CD4-positive, alpha-beta T cell (primary cell): ENCODE data around the gene CD47. TPM values are rescaled to one million over a fixed set of nuclear protein-coding genes. Genes with fewer than 3 reads are reported as not detected.

ENCODE experiments used
- ATAC-seq: fragments of 200-7000 bp; cut with Tn5 transposase; one replicate; pipeline ENCODE4 v1.10.0; 2022; ENCODE audit warnings: mild to moderate bottlenecking; ENCODE audit not compliant: poor library complexity
- CTCF ChIA-PET: fragments of 350-600 bp; sonication (Branson Sonifier 250); formaldehyde crosslinking; loops from one replicate; lab custom pipeline; 2021; ENCODE audit warnings: antibody characterized with exemption, inconsistent platforms; lab: Charles Lee
- POLR2A ChIA-PET: fragments of 350-600 bp; sonication (Branson Sonifier 250); formaldehyde crosslinking; loops from one replicate; lab custom pipeline; 2021; ENCODE audit warnings: antibody characterized with exemption, inconsistent platforms; lab: Charles Lee
- DNase-seq, 14 experiments: peaks; one replicate each; pipeline ENCODE4 v3.0.0-alpha.2; 2013 to 2020; ENCODE audit warnings: mixed read lengths in 2 of 14
- H3K27ac ChIP-seq, 2 donors: one replicate each; pipeline versions ENCODE4 v1.5.1 to v1.7.0; 2013; ENCODE audit warnings: low read length in 2 of 2, low read depth in 1 of 2, mild to moderate bottlenecking in 1 of 2
- H3K27me3 ChIP-seq, 2 experiments: 1 replicate in 1 of 2; 2 replicates in 1 of 2; pipeline versions ENCODE4 v1.6.1 to v1.7.0; 2013; ENCODE audit warnings: low read length in 2 of 2, control low read depth in 1 of 2, mild to moderate bottlenecking in 1 of 2, moderate library complexity in 1 of 2; ENCODE audit not compliant: insufficient read depth in 2 of 2, control insufficient read depth in 1 of 2
- H3K36me3 ChIP-seq: one replicate; pipeline ENCODE4 v1.6.1; 2013; ENCODE audit warnings: low read length, control low read depth; ENCODE audit not compliant: insufficient read depth
- H3K4me1 ChIP-seq: one replicate; pipeline ENCODE4 v1.6.1; 2013; ENCODE audit warnings: low read length, control low read depth; ENCODE audit not compliant: insufficient read depth
- H3K4me3 ChIP-seq: one replicate; pipeline ENCODE4 v1.5.1; 2013; ENCODE audit warnings: mild to moderate bottlenecking, low read length, moderate library complexity
- H3K9me3 ChIP-seq, 2 experiments: 1 replicate in 1 of 2; 2 replicates in 1 of 2; pipeline versions ENCODE4 v1.6.1 to v1.7.0; 2013; ENCODE audit warnings: low read length in 2 of 2, mild to moderate bottlenecking in 2 of 2, control low read depth in 1 of 2, moderate library complexity in 1 of 2; ENCODE audit not compliant: control insufficient read depth in 1 of 2, insufficient read depth in 1 of 2
- H3K27ac Mint-ChIP-seq: one replicate; pipeline ENCODE4 v1.8.0; 2020; ENCODE audit warnings: mixed read lengths
- H3K27me3 Mint-ChIP-seq: one replicate; pipeline ENCODE4 v1.8.0; 2021; ENCODE audit warnings: mixed read lengths
- H3K36me3 Mint-ChIP-seq: one replicate; pipeline ENCODE4 v1.8.0; 2021; ENCODE audit warnings: low read depth, mixed read lengths
- H3K4me1 Mint-ChIP-seq: one replicate; pipeline ENCODE4 v1.8.0; 2021; ENCODE audit warnings: low read depth, mixed read lengths
- H3K4me3 Mint-ChIP-seq: one replicate; pipeline ENCODE4 v1.8.0; 2020; ENCODE audit warnings: mild to moderate bottlenecking, mixed read lengths
- H3K9me3 Mint-ChIP-seq: one replicate; pipeline ENCODE4 v1.8.0; 2020; ENCODE audit warnings: mixed read lengths
- intact Hi-C, 2 experiments: fragments of 100-400 bp; cut with DNase I in 1 of 2; cut with micrococcal nuclease in 1 of 2; formaldehyde crosslinking; loops; one replicate each; pipeline versions ENCODE4 v1.15.1 to v1.9.0; 2023 to 2025; cut with DNase I, micrococcal nuclease
- total RNA-seq, 174 experiments: library from RNA in 2 of 174; stranded (reverse) in 2 of 174; gene quantifications; one replicate each; pipeline ENCODE4 v1.2.3 and lab custom pipeline; 2021 to 2026
- TF ChIP-seq, protein P1 (sequence below): fragments of 200-600 bp; IDR thresholded peaks from one replicate; pipeline ENCODE4 v1.8.0; 2022; ENCODE audit warnings: antibody characterized with exemption, mild to moderate bottlenecking

CD47 gene
- total RNA-seq, 2 experiments from 2014 or later = 166 to 170 TPM

DNA sequence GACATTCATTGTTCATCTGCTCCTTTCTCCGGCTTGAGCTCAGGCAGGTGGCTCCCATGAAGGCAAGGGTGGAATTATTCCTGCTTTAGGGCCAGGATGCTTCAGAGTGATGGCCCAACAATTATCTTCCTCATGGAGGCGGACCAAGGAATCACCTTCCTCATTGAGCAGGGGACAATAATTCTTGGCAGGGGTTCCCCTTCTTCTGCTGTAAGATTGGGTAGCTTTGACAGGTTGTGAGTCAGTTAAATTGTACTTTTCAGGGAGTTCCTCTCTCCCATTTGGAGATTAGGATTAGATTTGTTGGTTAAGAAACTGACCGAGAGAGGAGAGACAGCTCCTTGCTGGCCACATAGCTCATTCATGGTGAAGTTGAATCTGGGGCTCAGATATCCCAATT lies 31.4 kb upstream of the CD47 start:
- ChIA-PET POLR2A (interaction anchor here (2.4 to 11.8 kb wide), 3 partner anchors 22 to 100 kb away, joined by 11 to 323 read pairs (median 137); partner anchors contain the start of genes CD47 and IFT57), CTCF (no interaction called here)
- Histone ChIP-seq H3K4me1 (peaks cover 46% of the 10 kb centered on the region), H3K4me3 (no peak overlapping the region), H3K9me3 (no peaks in the 10 kb centered on the region), H3K27ac (no peak overlapping the region), H3K27me3 (no peaks in the 10 kb centered on the region), H3K36me3 (no peaks in the 10 kb centered on the region)
- TF ChIP-seq, protein P1, sequence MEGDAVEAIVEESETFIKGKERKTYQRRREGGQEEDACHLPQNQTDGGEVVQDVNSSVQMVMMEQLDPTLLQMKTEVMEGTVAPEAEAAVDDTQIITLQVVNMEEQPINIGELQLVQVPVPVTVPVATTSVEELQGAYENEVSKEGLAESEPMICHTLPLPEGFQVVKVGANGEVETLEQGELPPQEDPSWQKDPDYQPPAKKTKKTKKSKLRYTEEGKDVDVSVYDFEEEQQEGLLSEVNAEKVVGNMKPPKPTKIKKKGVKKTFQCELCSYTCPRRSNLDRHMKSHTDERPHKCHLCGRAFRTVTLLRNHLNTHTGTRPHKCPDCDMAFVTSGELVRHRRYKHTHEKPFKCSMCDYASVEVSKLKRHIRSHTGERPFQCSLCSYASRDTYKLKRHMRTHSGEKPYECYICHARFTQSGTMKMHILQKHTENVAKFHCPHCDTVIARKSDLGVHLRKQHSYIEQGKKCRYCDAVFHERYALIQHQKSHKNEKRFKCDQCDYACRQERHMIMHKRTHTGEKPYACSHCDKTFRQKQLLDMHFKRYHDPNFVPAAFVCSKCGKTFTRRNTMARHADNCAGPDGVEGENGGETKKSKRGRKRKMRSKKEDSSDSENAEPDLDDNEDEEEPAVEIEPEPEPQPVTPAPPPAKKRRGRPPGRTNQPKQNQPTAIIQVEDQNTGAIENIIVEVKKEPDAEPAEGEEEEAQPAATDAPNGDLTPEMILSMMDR = no peak
- Mint-ChIP-seq H3K36me3 (peaks cover 1% of the 10 kb centered on the region), H3K27me3 (no peaks in the 10 kb centered on the region), H3K4me1 (peaks cover 69% of the 10 kb centered on the region), H3K4me3 (no peak overlapping the region), H3K27ac (peak overlapping the region; percentile 41), H3K9me3 (peaks cover under 1% of the 10 kb centered on the region)
- ATAC-seq (no peak), DNase-seq (no peak)
- intact Hi-C loops = loop anchor here (2.0 to 10.0 kb wide), 4 partner anchors 25 to 463 kb away; partner anchors contain the start of genes CIP2A (in 2 of the 2) and DZIP3 (in 2 of the 2)

DNA sequence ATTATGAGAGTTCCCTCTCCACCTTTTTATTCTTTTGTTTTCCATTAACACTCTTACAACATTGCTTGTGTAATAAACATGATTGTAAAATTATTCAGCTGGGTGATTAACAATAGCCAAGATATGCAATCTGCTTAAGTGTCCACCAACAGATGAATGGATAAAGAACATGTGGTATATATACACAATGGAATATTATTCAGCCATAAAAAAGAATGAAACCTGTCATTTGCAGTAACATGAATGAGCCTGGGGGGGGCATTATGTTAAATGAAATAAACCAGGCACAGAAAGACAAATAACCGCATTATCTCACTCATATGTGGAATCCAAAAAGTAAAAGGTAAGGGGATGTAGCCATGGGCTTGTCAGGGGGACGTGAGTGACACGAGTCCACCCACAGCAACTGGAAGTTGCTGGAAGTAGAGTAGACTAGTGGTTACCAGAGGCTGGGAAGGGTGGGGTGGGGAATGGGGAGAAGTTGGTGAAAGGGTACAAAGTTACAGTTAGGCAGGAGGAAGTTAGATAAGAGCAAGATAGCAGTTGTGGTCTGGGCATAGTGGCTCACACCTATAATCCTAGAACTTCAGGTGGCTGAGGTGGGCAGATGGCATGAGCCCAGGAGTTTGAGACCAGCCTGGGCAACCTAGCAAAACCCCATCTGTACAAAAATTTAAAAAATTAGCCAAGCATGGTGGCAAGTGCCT lies 28.7 kb upstream of the CD47 start:
- Mint-ChIP-seq H3K9me3 (no peaks in the 10 kb centered on the region), H3K36me3 (no peaks in the 10 kb centered on the region), H3K27ac (peak overlapping the region; percentile 8), H3K4me3 (no peak overlapping the region), H3K4me1 (peaks cover 46% of the 10 kb centered on the region), H3K27me3 (no peaks in the 10 kb centered on the region)
- POLR2A ChIA-PET = interaction anchor here (11.8 kb wide), 1 partner anchor 29 kb away, joined by 323 read pairs; the partner anchor contains the start of gene CD47
- intact Hi-C loops = loop anchor here (10.0 kb wide), 2 partner anchors 45 to 465 kb away; partner anchors contain the start of genes CIP2A (in 2 of the 2) and DZIP3 (in 2 of the 2)
- DNase-seq (no peak), ATAC-seq (no peak)
- H3K27me3 ChIP-seq = no peaks in the 10 kb centered on the region
- CTCF ChIA-PET = no interaction called here
- peaks cover 22% of the 10 kb centered on the region for H3K4me1 ChIP-seq
- H3K27ac ChIP-seq = no peak overlapping the region
- H3K36me3 ChIP-seq = no peaks in the 10 kb centered on the region
- no peak overlapping the region for H3K4me3 ChIP-seq
- H3K9me3 ChIP-seq = no peaks in the 10 kb centered on the region
- TF ChIP-seq, protein P1 = no peak

DNA sequence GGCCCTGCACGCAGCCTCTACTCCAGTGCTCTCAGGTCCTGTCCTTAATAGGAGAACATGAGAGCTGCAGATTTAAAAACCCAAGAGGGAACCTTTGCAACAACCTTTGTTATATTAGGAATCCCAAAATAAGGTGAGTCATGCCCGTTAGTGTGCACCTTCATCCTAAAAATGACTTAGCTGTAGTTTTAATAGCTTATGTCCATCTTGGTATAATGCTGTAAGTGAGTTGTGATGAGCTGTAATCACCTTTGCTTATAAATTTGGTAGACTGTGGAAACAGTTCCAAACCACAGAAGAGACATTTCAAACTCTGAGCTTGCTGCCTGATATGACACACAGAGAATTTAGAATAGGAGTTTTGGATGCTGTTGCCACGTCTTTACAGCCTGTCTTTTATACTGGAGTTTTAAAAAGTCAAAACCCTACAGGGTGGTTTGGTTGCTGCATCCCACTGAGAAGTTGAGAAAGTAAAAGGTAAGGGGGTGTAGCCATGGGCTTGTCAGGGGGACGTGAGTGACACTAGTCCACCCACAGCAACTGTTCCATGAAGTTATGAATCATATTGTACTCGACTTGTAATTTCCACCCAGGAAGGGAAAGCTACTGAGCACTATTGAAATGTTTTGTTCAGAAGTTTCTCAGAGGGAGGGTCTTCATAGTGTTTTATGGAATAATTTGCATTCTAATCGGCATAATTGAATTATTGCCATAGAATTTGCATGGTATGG lies 27.4 kb upstream of the CD47 start:
- Histone ChIP-seq H3K4me1 (peaks cover 12% of the 10 kb centered on the region), H3K36me3 (no peaks in the 10 kb centered on the region), H3K27me3 (no peaks in the 10 kb centered on the region), H3K4me3 (no peak overlapping the region), H3K27ac (no peak overlapping the region), H3K9me3 (no peaks in the 10 kb centered on the region)
- no peak overlapping the region for H3K27ac Mint-ChIP-seq
- H3K9me3 Mint-ChIP-seq = no peaks in the 10 kb centered on the region
- ChIA-PET POLR2A (interaction anchor here (0.9 to 2.0 kb wide), 2 partner anchors 8 to 26 kb away, joined by 3 to 7 read pairs; no protein-coding TSS in a partner anchor), CTCF (no interaction called here)
- H3K4me3 Mint-ChIP-seq = no peak overlapping the region
- TF ChIP-seq, protein P1 = no peak
- no peaks in the 10 kb centered on the region for H3K36me3 Mint-ChIP-seq
- intact Hi-C loops = no loop called here
- H3K27me3 Mint-ChIP-seq = no peaks in the 10 kb centered on the region
- peaks cover 32% of the 10 kb centered on the region for H3K4me1 Mint-ChIP-seq
- DNase-seq (no peak), ATAC-seq (no peak)
